Stomach (tissue), 4 donors: ENCODE measurements around the gene COL21A1.

Experiments
- CTCF ChIP-seq, 7 experiments: fragments of 450-650 bp in 4 of 7; fragments of 200-600 bp in 3 of 7; sonication (generic) in 3 of 7; IDR thresholded peaks; one replicate each; pipeline ENCODE4 v1.5.1; 2016 to 2019; ENCODE audit warnings: antibody characterized with exemption in 7 of 7, control low read depth in 2 of 7, mild to moderate bottlenecking in 1 of 7
- EP300 ChIP-seq: sonication (generic); formaldehyde crosslinking; IDR thresholded peaks from one replicate; pipeline ENCODE4 v1.6.1; 2017; ENCODE audit warnings: antibody characterized with exemption
- POLR2A ChIP-seq, 4 donors: fragments of 450-650 bp; IDR thresholded peaks; one replicate each; pipeline ENCODE4 v1.6.1; 2016; ENCODE audit warnings: antibody characterized with exemption in 4 of 4, control low read depth in 2 of 4, mild to moderate bottlenecking in 1 of 4, moderate library complexity in 1 of 4

DNA sequence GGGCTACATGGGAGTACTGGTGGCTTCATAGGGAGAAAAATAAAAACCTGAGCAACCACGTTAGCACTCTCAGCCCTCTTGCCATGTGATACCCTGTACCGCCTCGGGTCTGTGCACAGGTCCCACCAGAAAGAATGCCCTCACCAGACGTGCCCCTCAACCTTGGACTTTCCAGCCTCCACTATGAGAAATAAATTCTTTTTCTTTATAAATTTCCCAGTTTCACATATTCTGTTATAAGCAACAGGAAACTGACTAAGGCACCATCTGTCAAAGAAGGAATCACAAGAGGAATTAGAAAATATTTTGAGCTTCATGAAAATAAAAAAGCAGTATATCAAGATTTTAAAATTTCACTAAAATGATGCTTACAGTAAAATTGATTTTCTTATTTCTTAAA, 203.6 kb downstream of the COL21A1 start:
- TF ChIP-seq CTCF (IDR thresholded peaks at IDR 0.05) (no peak), EP300 (no peak), POLR2A (IDR thresholded peaks at IDR 0.05) (no peak)
